GM21423 (cell line): Measurements from ENCODE around the gene NAA35.
"Not testable (repeated sequence)": the region's sequence is repeated elsewhere in the genome, so short reads cannot be mapped to it uniquely, and the experiment has no call there.

Experiments
- ATAC-seq: cut with Tn5 transposase; IDR thresholded peaks from one replicate; pipeline ENCODE4 v1.9.1; 2021; ENCODE audit warnings: mild to moderate bottlenecking, moderate library complexity; ENCODE audit not compliant: unreplicated experiment

The NAA35 gene

GRCh38 chr9:86022687-86023266 lies 81.8 kb downstream of the NAA35 start:
- no peak for ATAC-seq

- ATAC-seq, result no peak
These were observed 86.8 kb downstream of the NAA35 start for GRCh38 chr9:86027767-86028166.

GRCh38 chr9:86034863-86035734 lies 94.2 kb downstream of the NAA35 start:
- ATAC-seq, result no peak

- ATAC-seq, result no peak
These were observed 95.0 kb downstream of the NAA35 start for GRCh38 chr9:86035827-86036440.

GRCh38 chr9:86036555-86036954 lies 95.6 kb downstream of the NAA35 start:
- no peak for ATAC-seq

- no peak for ATAC-seq
These were observed 99.3 kb downstream of the NAA35 start for GRCh38 chr9:86039991-86040860.

- ATAC-seq, result no peak
These were observed 99.9 kb downstream of the NAA35 start for GRCh38 chr9:86040861-86041155.

- no peak for ATAC-seq
These were observed 100.4 kb downstream of the NAA35 start for GRCh38 chr9:86041311-86041741.

- ATAC-seq, result no peak
These were observed 101.4 kb downstream of the NAA35 start for GRCh38 chr9:86042199-86042978.

- ATAC-seq, result no peak
These were observed 102.6 kb downstream of the NAA35 start for GRCh38 chr9:86043586-86043985.

- ATAC-seq, result no peak
These were observed 103.1 kb downstream of the NAA35 start for GRCh38 chr9:86043999-86044398.

GRCh38 chr9:86045654-86046053 lies 104.7 kb downstream of the NAA35 start:
- ATAC-seq, result no peak

- no peak for ATAC-seq
These were observed 105.2 kb downstream of the NAA35 start for GRCh38 chr9:86046071-86046636.

GRCh38 chr9:86046930-86047341 lies 106.0 kb downstream of the NAA35 start:
- ATAC-seq, result no peak

- no peak for ATAC-seq
These were observed 106.4 kb downstream of the NAA35 start for GRCh38 chr9:86047361-86047760.

- not testable (repeated sequence) for ATAC-seq
These were observed 107.2 kb downstream of the NAA35 start for GRCh38 chr9:86048018-86048742.

GRCh38 chr9:86052556-86053468 lies 111.9 kb downstream of the NAA35 start:
- no peak for ATAC-seq

GRCh38 chr9:86054695-86055094 lies 113.7 kb downstream of the NAA35 start:
- ATAC-seq, result no peak
